ENCODE measurements around the gene PITX1.
"Not testable (repeated sequence)": the region's sequence is repeated elsewhere in the genome, so short reads cannot be mapped to it uniquely, and the experiment has no call there.

Gene PITX1

GRCh38 chr5:134992148-134992547, 41.9 kb downstream of the PITX1 start:
- Histone ChIP-seq H2AK5ac (ENCODE audit: low read depth, low read length) (no peak overlapping the region), H3K79me1 (ENCODE audit: low read depth, low read length) (no peaks in the 10 kb centered on the region), H3K27ac (replicated peaks; ENCODE audit: low read length) (no peak overlapping the region), H2BK12ac (ENCODE audit: low read length) (no peak overlapping the region), H4K91ac (ENCODE audit: low read depth, low read length, poor library complexity) (no peak overlapping the region), H2BK15ac (ENCODE audit: low read length) (no peak overlapping the region), H3K36me3 (replicated peaks in 1 of 2; ENCODE audit: control insufficient read depth in 2 of 2, insufficient read depth in 2 of 2, low read length in 2 of 2) (no peaks in the 10 kb centered on the region), H3K4me3 (ENCODE audit: low read length in 2 of 2) (no peak overlapping the region), H2BK120ac (ENCODE audit: low read depth, low read length) (no peak overlapping the region), H3K27me3 (ENCODE audit: control insufficient read depth in 3 of 3, insufficient read depth in 3 of 3, low read depth in 1 of 3, low read length in 3 of 3) (peaks cover 0 to 2% (median 0%) of the 10 kb centered on the region in 3 experiments), H3K4me1 (ENCODE audit: control insufficient read depth in 2 of 2, insufficient read depth in 1 of 2, low read depth in 1 of 2, low read length in 2 of 2) (no peaks in the 10 kb centered on the region), H2AFZ (ENCODE audit: low read length) (no peak overlapping the region), H3K4me2 (ENCODE audit: insufficient read depth, low read length, poor library complexity, severe bottlenecking) (no peak overlapping the region), H3K9me3 (replicated peaks in 1 of 2; ENCODE audit: control insufficient read depth in 2 of 2, insufficient read depth in 1 of 2, low read depth in 1 of 2, low read length in 2 of 2) (no peaks in the 10 kb centered on the region), H2BK5ac (ENCODE audit: low read length) (no peak overlapping the region), H3K9ac (ENCODE audit: low read depth, low read length, poor library complexity) (no peak overlapping the region), H4K8ac (ENCODE audit: low read depth, low read length) (no peak overlapping the region), H3K14ac (ENCODE audit: low read length) (no peak overlapping the region), H3K23ac (ENCODE audit: low read depth, low read length, poor library complexity) (no peak overlapping the region), H3K4ac (ENCODE audit: low read length) (no peak overlapping the region), H3K18ac (ENCODE audit: low read length) (no peak overlapping the region)
- DNase-seq (ENCODE audit: low spot score) = no peak
- no CpG with 5 or more reads among the region's 5 CpGs for WGBS, 2 donors (ENCODE audit: extremely low coverage in 2 of 2, insufficient read length in 2 of 2, insufficient replicate concordance in 1 of 2)

- H3K27me3 ChIP-seq (ENCODE audit: control insufficient read depth in 3 of 3, insufficient read depth in 3 of 3, low read depth in 1 of 3, low read length in 3 of 3); H2BK12ac ChIP-seq (ENCODE audit: low read length); DNase-seq (ENCODE audit: low spot score); H3K4me3 ChIP-seq (ENCODE audit: low read length in 2 of 2); H2BK120ac ChIP-seq (ENCODE audit: low read depth, low read length); H3K9ac ChIP-seq (ENCODE audit: low read depth, low read length, poor library complexity); H2AFZ ChIP-seq (ENCODE audit: low read length); H2BK15ac ChIP-seq (ENCODE audit: low read length); H2AK5ac ChIP-seq (ENCODE audit: low read depth, low read length); H3K14ac ChIP-seq (ENCODE audit: low read length); H3K4me2 ChIP-seq (ENCODE audit: insufficient read depth, low read length, poor library complexity, severe bottlenecking); H3K36me3 ChIP-seq (replicated peaks in 1 of 2; ENCODE audit: control insufficient read depth in 2 of 2, insufficient read depth in 2 of 2, low read length in 2 of 2); H3K9me3 ChIP-seq (replicated peaks in 1 of 2; ENCODE audit: control insufficient read depth in 2 of 2, insufficient read depth in 1 of 2, low read depth in 1 of 2, low read length in 2 of 2); H4K91ac ChIP-seq (ENCODE audit: low read depth, low read length, poor library complexity); H3K23ac ChIP-seq (ENCODE audit: low read depth, low read length, poor library complexity); H3K4ac ChIP-seq (ENCODE audit: low read length); H3K4me1 ChIP-seq (ENCODE audit: control insufficient read depth in 2 of 2, insufficient read depth in 1 of 2, low read depth in 1 of 2, low read length in 2 of 2); H3K27ac ChIP-seq (replicated peaks; ENCODE audit: low read length); H3K18ac ChIP-seq (ENCODE audit: low read length); H2BK5ac ChIP-seq (ENCODE audit: low read length); H3K79me1 ChIP-seq (ENCODE audit: low read depth, low read length): not testable (repeated sequence)
- WGBS, 2 donors (ENCODE audit: extremely low coverage in 2 of 2, insufficient read length in 2 of 2, insufficient replicate concordance in 1 of 2) = no CpG with 5 or more reads among the region's 5 CpGs
- H4K8ac ChIP-seq (ENCODE audit: low read depth, low read length) = peak overlapping the region; percentile 3
Measured at GRCh38 chr5:134990183-134990582, 43.8 kb downstream of the PITX1 start.

- Histone ChIP-seq H3K4me2 (ENCODE audit: insufficient read depth, low read length, poor library complexity, severe bottlenecking) (no peak overlapping the region), H2AK5ac (ENCODE audit: low read depth, low read length) (no peak overlapping the region), H3K27ac (replicated peaks; ENCODE audit: low read length) (no peak overlapping the region), H2BK12ac (ENCODE audit: low read length) (no peak overlapping the region), H3K18ac (ENCODE audit: low read length) (no peak overlapping the region), H3K14ac (ENCODE audit: low read length) (no peak overlapping the region), H3K23ac (ENCODE audit: low read depth, low read length, poor library complexity) (no peak overlapping the region), H2BK5ac (ENCODE audit: low read length) (no peak overlapping the region), H2BK120ac (ENCODE audit: low read depth, low read length) (no peak overlapping the region), H3K79me1 (ENCODE audit: low read depth, low read length) (no peaks in the 10 kb centered on the region), H3K4ac (ENCODE audit: low read length) (no peak overlapping the region), H3K4me3 (ENCODE audit: low read length in 2 of 2) (no peak overlapping the region), H3K9me3 (replicated peaks in 1 of 2; ENCODE audit: control insufficient read depth in 2 of 2, insufficient read depth in 1 of 2, low read depth in 1 of 2, low read length in 2 of 2) (no peaks in the 10 kb centered on the region), H2AFZ (ENCODE audit: low read length) (no peak overlapping the region), H3K27me3 (ENCODE audit: control insufficient read depth in 3 of 3, insufficient read depth in 3 of 3, low read depth in 1 of 3, low read length in 3 of 3) (peaks cover 0 to 2% (median 0%) of the 10 kb centered on the region in 3 experiments), H3K4me1 (ENCODE audit: control insufficient read depth in 2 of 2, insufficient read depth in 1 of 2, low read depth in 1 of 2, low read length in 2 of 2) (no peaks in the 10 kb centered on the region), H4K91ac (ENCODE audit: low read depth, low read length, poor library complexity) (no peak overlapping the region), H3K9ac (ENCODE audit: low read depth, low read length, poor library complexity) (no peak overlapping the region), H3K36me3 (replicated peaks in 1 of 2; ENCODE audit: control insufficient read depth in 2 of 2, insufficient read depth in 2 of 2, low read length in 2 of 2) (no peaks in the 10 kb centered on the region), H4K8ac (ENCODE audit: low read depth, low read length) (no peak overlapping the region), H2BK15ac (ENCODE audit: low read length) (no peak overlapping the region)
- no peak for DNase-seq (ENCODE audit: low spot score)
- WGBS, 2 donors (ENCODE audit: extremely low coverage in 2 of 2, insufficient read length in 2 of 2, insufficient replicate concordance in 1 of 2) = no CpG with 5 or more reads among the region's 3 CpGs
Measured at GRCh38 chr5:134989266-134989830, 44.7 kb downstream of the PITX1 start.

- H2BK12ac ChIP-seq (ENCODE audit: low read length) = no peak overlapping the region
- no peak overlapping the region for H3K27ac ChIP-seq (replicated peaks; ENCODE audit: low read length)
- H4K91ac ChIP-seq (ENCODE audit: low read depth, low read length, poor library complexity) = no peak overlapping the region
- no peak overlapping the region for H3K9ac ChIP-seq (ENCODE audit: low read depth, low read length, poor library complexity)
- no peak overlapping the region for H3K4me3 ChIP-seq (ENCODE audit: low read length in 2 of 2)
- no peak overlapping the region for H3K18ac ChIP-seq (ENCODE audit: low read length)
- no CpG with 5 or more reads among the region's 1 CpG for WGBS, 2 donors (ENCODE audit: extremely low coverage in 2 of 2, insufficient read length in 2 of 2, insufficient replicate concordance in 1 of 2)
- no peak for DNase-seq (ENCODE audit: low spot score)
- no peak overlapping the region for H3K23ac ChIP-seq (ENCODE audit: low read depth, low read length, poor library complexity)
- H2AK5ac ChIP-seq (ENCODE audit: low read depth, low read length) = no peak overlapping the region
- H3K9me3 ChIP-seq (replicated peaks in 1 of 2; ENCODE audit: control insufficient read depth in 2 of 2, insufficient read depth in 1 of 2, low read depth in 1 of 2, low read length in 2 of 2) = peaks cover 3 to 11% of the 10 kb centered on the region in 2 donors
- no peaks in the 10 kb centered on the region for H3K4me1 ChIP-seq (ENCODE audit: control insufficient read depth in 2 of 2, insufficient read depth in 1 of 2, low read depth in 1 of 2, low read length in 2 of 2)
- no peak overlapping the region for H2BK120ac ChIP-seq (ENCODE audit: low read depth, low read length)
- no peak overlapping the region for H4K8ac ChIP-seq (ENCODE audit: low read depth, low read length)
- H2BK15ac ChIP-seq (ENCODE audit: low read length) = no peak overlapping the region
- H3K4ac ChIP-seq (ENCODE audit: low read length) = no peak overlapping the region
- H3K27me3 ChIP-seq (ENCODE audit: control insufficient read depth in 3 of 3, insufficient read depth in 3 of 3, low read depth in 1 of 3, low read length in 3 of 3) = peaks cover 0 to 2% (median 0%) of the 10 kb centered on the region in 3 experiments
- no peak overlapping the region for H3K14ac ChIP-seq (ENCODE audit: low read length)
- H2BK5ac ChIP-seq (ENCODE audit: low read length) = no peak overlapping the region
- no peak overlapping the region for H3K4me2 ChIP-seq (ENCODE audit: insufficient read depth, low read length, poor library complexity, severe bottlenecking)
- H2AFZ ChIP-seq (ENCODE audit: low read length) = no peak overlapping the region
- no peaks in the 10 kb centered on the region for H3K79me1 ChIP-seq (ENCODE audit: low read depth, low read length)
- H3K36me3 ChIP-seq (replicated peaks in 1 of 2; ENCODE audit: control insufficient read depth in 2 of 2, insufficient read depth in 2 of 2, low read length in 2 of 2) = no peaks in the 10 kb centered on the region
Measured at GRCh38 chr5:134982230-134982629, 51.8 kb downstream of the PITX1 start.

Measured in neuronal stem cell (in vitro differentiated cells).